ENCODE data around the gene WWP2. TPM values are rescaled to one million over a fixed set of nuclear protein-coding genes. Genes with fewer than 3 reads are reported as not detected.

Gene WWP2
- total RNA-seq, 1 donor from 2014 or later = 36.4 TPM

GRCh38 chr16:69829338-69829737 lies 67.2 kb downstream of the WWP2 start:
- DNase-seq (ENCODE audit: extremely low read depth, low read depth, low spot score) = no peak

GRCh38 chr16:69830146-69830533 lies 68.0 kb downstream of the WWP2 start:
- DNase-seq (ENCODE audit: extremely low read depth, low read depth, low spot score) = no peak

- no peak for DNase-seq (ENCODE audit: extremely low read depth, low read depth, low spot score)
Measured at GRCh38 chr16:69830534-69831211, 68.5 kb downstream of the WWP2 start.

GRCh38 chr16:69831212-69832123 lies 69.3 kb downstream of the WWP2 start:
- DNase-seq (ENCODE audit: extremely low read depth, low read depth, low spot score) = no peak

GRCh38 chr16:69833357-69834282 lies 71.5 kb downstream of the WWP2 start:
- DNase-seq (ENCODE audit: extremely low read depth, low read depth, low spot score) = no peak

GRCh38 chr16:69834807-69835466 lies 72.8 kb downstream of the WWP2 start:
- no peak for DNase-seq (ENCODE audit: extremely low read depth, low read depth, low spot score)

- DNase-seq (ENCODE audit: extremely low read depth, low read depth, low spot score) = no peak
Measured at GRCh38 chr16:69836257-69836656, 74.1 kb downstream of the WWP2 start.

GRCh38 chr16:69837380-69837779 lies 75.2 kb downstream of the WWP2 start:
- no peak for DNase-seq (ENCODE audit: extremely low read depth, low read depth, low spot score)

GRCh38 chr16:69838489-69838888 lies 76.4 kb downstream of the WWP2 start:
- no peak for DNase-seq (ENCODE audit: extremely low read depth, low read depth, low spot score)

- DNase-seq (ENCODE audit: extremely low read depth, low read depth, low spot score) = no peak
Measured at GRCh38 chr16:69839240-69839688, 77.1 kb downstream of the WWP2 start.

GRCh38 chr16:69839798-69840409 lies 77.8 kb downstream of the WWP2 start:
- no peak for DNase-seq (ENCODE audit: extremely low read depth, low read depth, low spot score)

- DNase-seq (ENCODE audit: extremely low read depth, low read depth, low spot score) = no peak
Measured at GRCh38 chr16:69840975-69841374, 78.8 kb downstream of the WWP2 start.

GRCh38 chr16:69844441-69844840 lies 82.3 kb downstream of the WWP2 start:
- no peak for DNase-seq (ENCODE audit: extremely low read depth, low read depth, low spot score)

- DNase-seq (ENCODE audit: extremely low read depth, low read depth, low spot score) = no peak
Measured at GRCh38 chr16:69845181-69845580, 83.0 kb downstream of the WWP2 start.

- DNase-seq (ENCODE audit: extremely low read depth, low read depth, low spot score) = no peak
Measured at GRCh38 chr16:69847643-69848042, 85.5 kb downstream of the WWP2 start.

GRCh38 chr16:69848637-69849545 lies 86.8 kb downstream of the WWP2 start:
- peak; percentile 29 for DNase-seq (ENCODE audit: extremely low read depth, low read depth, low spot score)

- DNase-seq (ENCODE audit: extremely low read depth, low read depth, low spot score) = no peak
Measured at GRCh38 chr16:69851491-69852240, 89.5 kb downstream of the WWP2 start.

GRCh38 chr16:69852815-69853214 lies 90.7 kb downstream of the WWP2 start:
- no peak for DNase-seq (ENCODE audit: extremely low read depth, low read depth, low spot score)

Measured in glomerular endothelial cell (primary cell).